Effector CD4-positive, alpha-beta T cell (primary cell): ENCODE measurements around the gene TMEM164.
"Not testable (repeated sequence)": the region's sequence is repeated elsewhere in the genome, so short reads cannot be mapped to it uniquely, and the experiment has no call there.

Source experiments
- DNase-seq: peaks from one replicate; pipeline ENCODE4 v3.0.0-alpha.2; 2020

The TMEM164 gene

GRCh38 chrX:110138557-110138956 is 135.6 kb downstream of the TMEM164 start:
- DNase-seq: no peak

DNA sequence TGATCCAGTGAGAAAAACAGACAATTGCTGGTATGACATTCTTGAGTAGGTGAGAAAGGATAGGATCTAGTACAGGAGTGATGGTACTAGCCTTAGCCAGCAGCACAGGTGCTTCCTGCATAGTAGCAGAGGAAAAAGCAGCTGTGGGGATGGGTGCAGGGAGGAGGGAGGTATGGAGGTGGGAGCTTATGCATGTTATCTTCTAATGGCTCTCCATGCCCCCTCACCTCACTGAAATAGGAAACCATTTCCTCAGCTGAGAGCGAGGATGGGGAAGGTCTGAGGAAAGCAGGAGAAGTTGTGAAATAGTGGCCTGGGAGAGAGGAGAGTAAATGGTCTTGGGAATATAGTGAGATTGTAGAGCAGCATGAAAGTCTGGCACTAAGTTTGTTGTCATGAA is 136.3 kb downstream of the TMEM164 start:
- no peak for DNase-seq

- DNase-seq: no peak
These were observed 139.2 kb downstream of the TMEM164 start for GRCh38 chrX:110142096-110142495.

DNA sequence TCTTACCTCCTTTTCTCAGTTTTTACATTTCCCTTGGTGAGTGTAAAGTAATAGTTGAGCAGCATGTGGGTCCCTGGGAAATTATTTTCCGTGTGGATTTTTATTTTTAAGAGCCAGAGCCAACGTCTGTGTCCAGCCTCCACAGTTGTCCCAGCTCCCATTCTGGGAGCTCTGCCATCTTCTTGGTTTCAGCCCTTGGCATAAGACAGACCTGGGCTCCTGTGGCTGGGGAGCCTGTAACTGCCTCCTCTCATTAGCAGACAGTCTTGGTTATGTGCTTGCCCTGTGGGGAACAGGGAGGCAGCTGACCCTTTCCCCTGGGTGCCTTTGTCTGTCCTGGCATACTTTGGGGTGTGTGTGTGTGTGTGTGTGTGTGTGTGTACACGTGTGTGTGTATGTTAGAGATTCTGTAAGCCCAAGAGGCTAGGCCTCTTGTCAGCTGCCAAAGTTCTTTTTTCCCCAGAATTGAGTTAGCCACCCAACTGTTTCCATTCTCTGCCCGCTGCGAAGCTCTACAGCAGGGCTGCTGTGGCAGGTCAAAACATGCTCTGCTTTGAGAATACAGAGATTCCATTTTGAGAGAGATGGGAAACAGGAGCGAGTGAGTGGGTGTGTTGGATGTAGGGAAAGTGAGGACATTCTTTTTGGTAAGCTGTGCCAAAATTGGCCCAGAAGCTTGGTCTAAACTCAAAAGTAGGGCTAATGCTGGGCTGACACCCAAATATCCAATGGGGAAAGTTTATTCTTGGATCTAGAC is 140.7 kb downstream of the TMEM164 start:
- DNase-seq: no peak

GRCh38 chrX:110145311-110145710 is 142.4 kb downstream of the TMEM164 start:
- no peak for DNase-seq

DNA sequence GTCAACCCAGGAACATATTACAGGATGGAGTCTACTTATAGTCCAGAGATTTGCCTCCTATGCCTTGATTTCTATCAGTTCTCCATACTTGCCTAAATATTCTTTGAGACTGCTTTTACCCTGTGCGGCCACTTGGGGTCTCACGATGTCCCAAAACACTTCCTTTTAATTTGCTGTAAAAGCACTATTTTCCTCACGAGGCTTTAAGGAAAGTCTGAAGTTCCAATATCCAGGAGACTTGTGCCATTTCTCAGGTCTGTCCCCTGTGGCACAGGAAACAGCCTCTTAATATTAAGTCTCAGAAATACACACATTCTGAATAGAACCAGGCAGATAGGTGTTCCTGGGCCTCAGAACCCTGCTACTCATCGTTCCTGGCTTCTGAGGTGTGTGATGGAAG is 142.9 kb downstream of the TMEM164 start:
- DNase-seq: no peak

GRCh38 chrX:110146521-110146920 is 143.6 kb downstream of the TMEM164 start:
- DNase-seq: peak; percentile 12

GRCh38 chrX:110153244-110153643 is 150.3 kb downstream of the TMEM164 start:
- DNase-seq: no peak

GRCh38 chrX:110153896-110154295 is 151.0 kb downstream of the TMEM164 start:
- no peak for DNase-seq

- DNase-seq: not testable (repeated sequence)
These were observed 151.4 kb downstream of the TMEM164 start for GRCh38 chrX:110154328-110154727.

DNA sequence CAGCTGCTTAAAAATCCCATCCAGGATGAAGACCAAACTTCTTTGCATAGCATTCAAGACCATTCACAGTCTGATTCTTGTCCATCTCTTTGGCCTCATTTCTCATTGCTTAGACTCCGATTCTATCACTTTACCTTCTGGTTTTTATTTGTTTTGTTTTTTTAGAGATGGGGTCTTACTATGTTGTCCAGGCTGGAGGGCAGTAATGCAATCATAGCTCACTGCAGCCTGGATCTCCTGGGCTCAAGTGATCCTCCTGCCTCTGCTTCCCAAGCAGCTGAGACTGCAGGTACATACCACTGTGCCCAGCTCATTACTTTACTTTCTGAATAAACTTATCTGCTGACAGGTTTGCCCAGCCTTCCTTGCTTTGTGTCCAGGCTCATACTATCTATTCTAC is 152.8 kb downstream of the TMEM164 start:
- DNase-seq: no peak

GRCh38 chrX:110156167-110156754 is 153.3 kb downstream of the TMEM164 start:
- DNase-seq: no peak

- no peak for DNase-seq
These were observed 154.5 kb downstream of the TMEM164 start for GRCh38 chrX:110157444-110157843.

- no peak for DNase-seq
These were observed 156.3 kb downstream of the TMEM164 start for GRCh38 chrX:110159235-110159634.

GRCh38 chrX:110159865-110160264 is 157.0 kb downstream of the TMEM164 start:
- DNase-seq: no peak

DNA sequence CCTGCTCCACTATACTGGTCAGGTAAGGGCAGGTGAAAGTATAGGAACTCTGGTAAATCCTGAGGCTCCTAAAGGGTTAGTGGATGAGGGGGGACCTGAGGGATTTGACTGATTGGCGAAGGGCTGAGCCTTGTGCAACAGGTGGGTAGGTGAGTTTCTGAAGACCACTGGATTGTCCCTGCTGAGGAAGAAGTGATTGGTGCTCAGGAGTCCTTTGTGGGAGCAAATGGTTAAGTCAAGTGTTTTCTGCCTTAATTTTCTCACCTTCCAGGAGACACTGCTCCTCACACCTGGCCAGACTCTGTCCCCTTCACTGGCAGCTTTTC is 158.4 kb downstream of the TMEM164 start:
- DNase-seq: no peak

DNA sequence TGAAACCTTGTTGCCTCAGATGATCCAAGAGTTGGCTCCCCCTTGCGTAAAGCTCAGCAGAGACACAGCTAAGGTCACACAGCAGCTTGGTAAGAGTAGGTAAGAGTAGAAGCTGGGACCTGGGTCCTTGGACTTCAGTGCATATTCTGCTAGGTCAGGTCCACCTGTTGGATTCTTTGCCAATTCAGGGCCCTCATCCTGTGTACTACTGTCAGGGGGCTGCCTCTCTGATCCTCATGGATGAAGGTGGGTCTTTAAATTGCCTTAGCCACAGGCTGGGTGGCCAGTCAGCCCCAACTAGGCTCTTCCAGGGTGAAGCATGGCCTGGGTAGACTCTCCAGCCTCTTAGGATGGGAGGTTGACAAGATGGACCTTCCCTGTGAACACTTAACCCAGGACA is 159.2 kb downstream of the TMEM164 start:
- no peak for DNase-seq

DNA sequence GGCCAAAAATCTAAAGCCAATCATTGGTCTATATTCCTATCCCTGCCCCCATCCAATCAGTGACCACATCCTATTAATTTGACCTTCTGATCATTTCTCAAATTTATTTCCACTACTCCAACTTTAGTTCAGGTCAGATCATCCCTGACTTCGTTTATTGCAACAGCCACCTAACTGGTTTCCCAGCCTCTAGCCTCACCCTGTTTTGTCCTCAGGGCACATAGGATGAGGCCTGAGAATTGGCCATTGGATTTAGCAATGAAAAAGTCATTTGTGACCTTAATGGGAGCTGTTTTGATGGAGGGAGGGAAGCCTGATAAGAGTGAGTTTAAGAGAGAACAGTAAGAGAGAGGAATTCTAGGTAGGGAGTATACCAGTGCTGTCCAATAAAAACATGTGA is 160.0 kb downstream of the TMEM164 start:
- no peak for DNase-seq

DNA sequence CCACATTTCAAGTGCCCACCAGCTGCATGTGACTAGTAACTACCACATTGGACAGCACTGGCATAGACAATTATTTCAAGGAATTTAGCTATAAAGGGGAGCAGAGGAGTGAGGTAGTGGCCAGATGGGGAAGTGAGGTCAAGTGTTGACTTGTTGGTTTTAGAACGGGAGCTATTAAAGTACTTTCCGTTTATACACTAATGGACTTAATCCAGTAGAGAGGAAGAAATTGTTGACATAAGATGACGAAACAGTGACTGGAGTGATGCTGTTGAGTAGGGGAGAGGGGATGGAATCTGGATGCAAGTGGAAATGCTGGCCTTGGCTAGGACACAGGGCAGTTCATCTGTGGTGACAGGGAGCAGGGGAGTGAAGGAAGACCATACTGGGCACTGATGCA is 160.6 kb downstream of the TMEM164 start:
- no peak for DNase-seq

DNA sequence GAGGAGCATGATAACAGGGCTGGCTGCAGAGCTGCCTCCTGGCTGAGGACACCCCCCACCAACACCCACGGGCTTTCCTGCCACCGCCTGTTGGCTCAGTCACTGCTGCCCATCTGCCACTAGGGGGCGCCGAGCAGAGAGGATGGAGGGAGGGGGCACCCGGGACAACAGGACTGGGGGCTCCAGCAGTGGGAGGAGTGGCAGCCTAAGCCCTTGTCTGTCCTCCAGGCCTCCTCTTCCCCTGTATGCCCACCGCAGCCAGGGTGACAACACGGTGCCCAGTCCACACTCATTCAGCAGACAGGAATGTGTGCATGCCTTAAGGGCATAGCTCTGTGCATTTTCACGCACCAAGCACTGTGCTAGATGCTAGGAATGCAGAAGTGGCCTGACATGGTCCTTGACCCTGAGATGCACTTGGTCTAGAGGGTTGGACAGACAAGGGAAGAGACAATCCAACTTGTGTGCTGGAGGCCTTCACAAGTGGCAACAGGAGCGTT is 165.1 kb downstream of the TMEM164 start:
- DNase-seq: peak; percentile 49

DNA sequence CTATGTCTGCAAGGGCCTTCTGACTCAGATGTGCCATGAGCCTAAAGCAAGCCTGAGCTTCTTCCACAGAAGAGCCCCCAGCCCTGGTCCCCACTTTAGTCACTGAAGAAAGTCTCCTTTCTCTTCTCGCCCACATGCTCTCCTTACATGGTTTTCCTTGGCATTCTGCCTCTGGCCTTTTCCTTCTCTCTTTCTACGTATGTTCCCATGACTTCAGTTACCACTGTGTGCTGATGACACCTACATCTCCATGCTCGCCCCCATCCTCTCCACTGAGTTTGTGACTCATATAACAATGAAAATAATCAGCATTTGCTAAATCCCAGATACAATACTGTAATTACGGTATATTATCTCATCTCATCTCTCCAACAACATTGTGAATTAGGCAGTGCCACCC is 165.7 kb downstream of the TMEM164 start:
- no peak for DNase-seq

DNA sequence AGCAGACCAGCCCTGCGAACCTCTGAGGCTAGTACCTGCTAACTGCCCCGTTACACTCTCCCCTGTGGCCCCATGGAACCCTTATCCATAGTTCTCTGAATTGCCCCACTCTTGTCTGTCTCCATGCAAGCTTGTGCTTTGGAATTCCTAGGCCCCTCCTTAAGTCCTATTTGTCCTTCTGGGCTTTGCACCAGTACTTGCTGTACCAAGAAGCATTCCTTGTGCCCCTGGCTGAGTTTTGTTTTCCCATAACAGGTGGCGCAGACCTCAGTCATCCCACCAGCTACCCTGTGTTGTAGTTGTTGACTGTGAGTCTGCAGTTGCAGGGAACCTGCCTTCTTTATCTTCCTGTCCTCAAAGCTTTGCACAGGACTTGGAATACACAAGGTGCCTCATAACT is 167.1 kb downstream of the TMEM164 start:
- DNase-seq: no peak

DNA sequence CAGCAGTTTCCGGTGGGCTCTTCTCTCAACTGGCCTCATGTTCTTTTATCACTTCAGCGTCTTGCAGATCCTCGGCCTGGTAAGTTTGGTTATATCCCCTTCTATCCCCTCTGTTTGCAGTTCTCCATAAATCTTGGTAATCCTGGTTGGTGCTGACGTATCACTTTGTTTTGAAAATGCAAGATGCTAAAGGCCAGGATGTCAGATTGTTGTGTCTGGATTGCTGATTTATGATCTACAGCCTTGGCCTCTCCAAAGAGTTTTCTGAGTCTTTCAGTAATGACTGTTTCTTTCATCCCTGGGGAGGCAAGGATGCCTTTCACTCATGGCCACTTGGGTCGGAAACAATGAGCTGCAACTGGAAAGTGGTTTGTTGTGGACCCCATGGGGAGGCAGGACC is 168.5 kb downstream of the TMEM164 start:
- DNase-seq: no peak

DNA sequence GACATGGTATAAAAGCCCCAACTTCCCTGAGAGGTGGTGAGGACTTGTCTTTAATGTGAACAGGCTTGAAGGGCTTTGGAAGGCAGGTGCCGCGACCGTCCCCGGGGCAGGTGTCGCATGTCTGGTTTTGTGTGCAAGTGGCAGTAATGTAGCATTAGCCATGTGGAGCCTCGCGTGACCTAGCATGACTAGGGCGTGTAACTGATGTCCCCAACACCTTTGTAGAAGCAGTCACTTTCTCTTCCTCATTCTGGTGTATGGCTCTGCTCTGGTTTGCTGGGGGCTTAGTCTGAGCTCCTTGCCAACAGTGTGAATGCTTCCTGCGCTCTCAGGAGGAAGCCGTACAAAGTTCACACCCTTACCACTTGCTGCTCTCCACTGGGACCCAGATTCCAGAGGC is 169.3 kb downstream of the TMEM164 start:
- no peak for DNase-seq
